ENCODE data around the gene PCMT1.
"Not testable (repeated sequence)": the region's sequence is repeated elsewhere in the genome, so short reads cannot be mapped to it uniquely, and the experiment has no call there.

PCMT1 gene

DNA sequence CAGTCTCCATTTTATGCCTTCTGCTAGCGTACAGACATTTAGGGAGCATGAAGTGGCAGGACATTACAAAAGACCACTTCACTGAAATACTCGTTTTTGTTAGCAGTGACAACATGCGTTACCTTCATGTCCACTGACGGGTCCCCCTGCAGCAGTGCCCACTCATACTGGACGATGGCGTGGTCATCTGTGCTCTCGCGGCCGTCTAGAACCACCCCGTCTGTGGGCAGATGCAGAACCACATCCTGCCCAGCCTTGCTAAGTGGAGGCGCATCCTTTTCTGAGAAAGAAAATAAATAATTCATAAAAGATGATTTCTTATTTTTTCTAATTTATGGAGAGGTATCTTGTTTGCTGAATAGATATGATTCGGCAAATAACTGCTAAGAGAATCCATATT lies 103.3 kb downstream of the PCMT1 start:
- Mint-ChIP-seq H3K27ac (no peak overlapping the region), H3K4me1 (peaks cover 7% of the 10 kb centered on the region), H3K4me3 (no peak overlapping the region), H3K36me3 (no peaks in the 10 kb centered on the region), H3K9me3 (no peaks in the 10 kb centered on the region), H3K27me3 (peaks cover 2% of the 10 kb centered on the region)

DNA sequence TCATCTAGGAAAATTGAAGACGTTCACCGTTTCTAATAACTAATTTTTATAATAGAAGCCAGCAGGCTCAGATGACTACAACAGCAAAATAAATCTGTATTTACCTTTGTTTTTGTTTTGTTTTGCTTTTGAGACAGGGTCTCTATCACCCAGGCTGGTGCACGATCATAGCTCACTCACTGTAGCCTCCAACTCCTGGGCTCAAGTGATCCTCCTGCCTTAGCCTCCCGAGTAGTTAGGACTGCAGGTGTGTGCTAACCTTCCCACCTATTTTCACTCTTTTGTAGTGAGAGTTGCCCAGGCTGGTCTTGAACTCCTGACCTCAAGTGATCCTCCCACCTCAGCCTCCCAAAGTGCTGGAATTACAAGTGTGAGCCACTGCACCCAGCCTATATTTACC lies 104.5 kb downstream of the PCMT1 start:
- not testable (repeated sequence) for H3K27me3 Mint-ChIP-seq, H3K4me3 Mint-ChIP-seq, H3K27ac Mint-ChIP-seq, H3K9me3 Mint-ChIP-seq, H3K36me3 Mint-ChIP-seq, H3K4me1 Mint-ChIP-seq

DNA sequence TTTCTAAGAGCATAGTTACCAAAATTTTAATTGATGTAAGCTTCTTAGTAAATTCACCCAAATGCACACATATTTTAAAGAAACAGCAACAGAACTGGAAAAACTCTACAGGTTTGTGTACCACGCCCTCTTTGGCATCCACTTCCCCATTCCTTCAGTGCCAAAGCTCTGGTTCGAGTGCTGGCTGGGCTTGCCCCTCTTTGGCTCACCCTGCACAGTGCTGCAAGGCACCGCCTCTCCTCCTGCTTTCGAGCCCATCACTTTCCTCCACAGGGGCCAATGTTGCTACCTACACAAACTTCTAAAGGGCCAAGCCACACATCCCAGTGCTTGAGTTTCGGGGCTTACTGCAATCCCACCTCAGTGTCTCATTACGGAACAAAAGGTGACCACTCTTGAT lies 105.0 kb downstream of the PCMT1 start:
- Mint-ChIP-seq H3K27ac (no peak overlapping the region), H3K9me3 (no peaks in the 10 kb centered on the region), H3K4me3 (no peak overlapping the region), H3K27me3 (peaks cover 2% of the 10 kb centered on the region), H3K36me3 (no peaks in the 10 kb centered on the region), H3K4me1 (peaks cover 7% of the 10 kb centered on the region)

DNA sequence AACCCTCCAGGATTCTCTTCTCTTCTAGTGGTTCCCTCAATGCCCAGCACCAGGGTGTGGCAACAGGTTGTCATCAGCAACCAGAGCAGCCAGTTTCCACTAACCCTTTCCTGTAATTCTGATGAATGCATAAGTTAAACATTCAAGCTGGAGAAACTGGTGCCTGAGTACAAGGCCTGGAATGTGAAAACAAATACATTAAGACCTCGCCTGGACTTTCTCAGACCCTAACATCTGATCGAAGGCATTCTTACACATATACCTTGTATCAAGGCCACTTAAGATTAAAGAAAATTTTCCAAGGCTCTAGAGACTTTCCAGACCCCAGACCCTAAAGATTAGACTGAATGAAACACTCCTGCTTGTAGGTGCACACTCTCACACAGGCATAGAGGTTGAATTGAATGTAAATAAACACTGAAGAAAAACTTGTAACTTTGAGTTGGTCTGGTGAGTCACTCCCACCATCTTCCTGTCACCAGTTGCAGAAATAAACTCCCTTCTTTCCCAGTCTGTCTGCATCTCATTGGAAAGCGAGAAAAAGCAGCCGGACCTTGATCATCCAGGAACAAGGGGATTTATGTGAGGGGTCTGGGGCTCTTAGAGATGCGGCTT lies 105.6 kb downstream of the PCMT1 start:
- H3K4me1 Mint-ChIP-seq = peaks cover 7% of the 10 kb centered on the region

DNA sequence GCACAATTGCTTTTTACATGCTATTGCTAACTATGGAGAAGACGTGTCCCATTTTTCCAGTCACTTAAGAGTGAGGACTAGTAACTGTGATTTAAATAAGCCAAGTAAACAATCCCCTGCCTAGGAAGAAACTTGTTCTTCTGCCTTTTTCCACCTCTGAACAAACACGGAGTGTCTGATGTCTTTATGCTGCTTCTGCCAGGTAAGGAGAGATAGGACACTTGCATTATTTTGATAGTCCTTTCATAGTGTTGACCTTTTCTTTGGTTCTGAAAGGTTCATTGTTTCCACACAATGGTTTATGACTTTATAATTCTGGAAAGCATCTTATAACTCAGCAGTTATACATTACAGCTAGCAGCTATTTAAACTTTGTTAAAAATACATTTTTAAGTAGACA lies 106.2 kb downstream of the PCMT1 start:
- H3K27me3 Mint-ChIP-seq = peaks cover 2% of the 10 kb centered on the region

More for the DNA sequence above, 105.6 kb downstream of the PCMT1 start:
- no peaks in the 10 kb centered on the region for H3K36me3 Mint-ChIP-seq
- H3K27ac Mint-ChIP-seq = no peak overlapping the region
- H3K9me3 Mint-ChIP-seq = no peaks in the 10 kb centered on the region
- peaks cover 2% of the 10 kb centered on the region for H3K27me3 Mint-ChIP-seq
- no peak overlapping the region for H3K4me3 Mint-ChIP-seq

DNA sequence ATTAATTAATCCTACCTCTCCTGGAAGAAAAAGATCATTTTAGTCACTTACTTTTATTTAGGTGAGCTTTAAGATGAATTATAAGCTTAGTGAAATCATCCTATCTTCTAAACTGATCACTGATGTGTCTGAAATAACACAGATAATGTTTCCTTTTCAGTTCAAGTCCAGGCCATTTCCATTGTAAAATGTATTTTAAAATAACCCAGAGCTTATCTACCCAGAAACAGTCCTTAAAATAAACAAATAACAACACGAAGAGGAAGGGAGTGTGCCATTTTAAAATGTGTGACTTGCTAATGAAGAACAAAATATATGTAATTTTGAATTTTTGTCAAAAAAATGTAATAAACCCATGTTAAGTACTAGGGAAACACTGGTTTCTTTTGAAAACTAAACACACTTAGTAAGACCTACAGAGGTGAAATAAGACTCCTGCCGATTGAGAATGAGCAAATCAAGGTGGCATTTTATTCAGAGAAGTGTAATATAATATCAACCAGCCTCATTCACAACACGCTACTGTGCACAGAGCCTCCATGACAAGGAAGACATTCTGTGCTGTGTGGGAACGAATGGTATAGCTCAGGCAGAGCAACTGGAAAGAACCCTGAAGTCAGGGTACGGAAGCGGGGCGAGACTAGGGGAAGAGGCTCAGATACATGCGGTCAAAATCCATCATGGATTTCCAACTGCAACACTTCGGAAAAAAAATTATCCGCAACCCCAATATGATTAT lies 106.9 kb downstream of the PCMT1 start:
- Mint-ChIP-seq H3K4me1 (peaks cover 7% of the 10 kb centered on the region), H3K9me3 (no peaks in the 10 kb centered on the region), H3K4me3 (no peak overlapping the region), H3K36me3 (no peaks in the 10 kb centered on the region), H3K27ac (no peak overlapping the region), H3K27me3 (peaks cover 2% of the 10 kb centered on the region)

More for the DNA sequence above, 106.2 kb downstream of the PCMT1 start:
- H3K4me1 Mint-ChIP-seq = peaks cover 7% of the 10 kb centered on the region
- H3K27ac Mint-ChIP-seq = no peak overlapping the region
- H3K36me3 Mint-ChIP-seq = no peaks in the 10 kb centered on the region
- H3K9me3 Mint-ChIP-seq = no peaks in the 10 kb centered on the region
- H3K4me3 Mint-ChIP-seq = no peak overlapping the region

DNA sequence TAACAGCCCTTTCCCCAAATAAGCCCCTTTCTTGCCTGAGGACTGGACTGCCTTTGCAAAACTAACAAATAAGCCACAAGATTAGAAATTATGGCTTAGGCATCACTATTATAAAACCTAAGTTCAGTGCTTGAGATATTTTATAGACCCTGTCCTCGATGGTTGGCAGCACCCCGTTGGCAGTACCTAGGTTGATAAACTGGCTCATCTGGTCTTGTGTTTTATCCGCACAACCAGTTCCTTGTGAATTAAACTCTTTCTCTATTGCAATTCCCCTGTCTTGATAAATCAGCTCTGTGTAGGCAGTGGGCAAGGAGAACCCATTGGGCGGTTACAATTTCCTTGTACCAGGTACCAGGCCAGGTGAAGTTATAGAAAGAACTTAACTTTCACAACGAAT lies 108.0 kb downstream of the PCMT1 start:
- H3K4me3 Mint-ChIP-seq = no peak overlapping the region
- H3K27ac Mint-ChIP-seq = no peak overlapping the region
- no peaks in the 10 kb centered on the region for H3K9me3 Mint-ChIP-seq
- no peaks in the 10 kb centered on the region for H3K36me3 Mint-ChIP-seq
- peaks cover 2% of the 10 kb centered on the region for H3K27me3 Mint-ChIP-seq
- no peaks in the 10 kb centered on the region for H3K4me1 Mint-ChIP-seq

DNA sequence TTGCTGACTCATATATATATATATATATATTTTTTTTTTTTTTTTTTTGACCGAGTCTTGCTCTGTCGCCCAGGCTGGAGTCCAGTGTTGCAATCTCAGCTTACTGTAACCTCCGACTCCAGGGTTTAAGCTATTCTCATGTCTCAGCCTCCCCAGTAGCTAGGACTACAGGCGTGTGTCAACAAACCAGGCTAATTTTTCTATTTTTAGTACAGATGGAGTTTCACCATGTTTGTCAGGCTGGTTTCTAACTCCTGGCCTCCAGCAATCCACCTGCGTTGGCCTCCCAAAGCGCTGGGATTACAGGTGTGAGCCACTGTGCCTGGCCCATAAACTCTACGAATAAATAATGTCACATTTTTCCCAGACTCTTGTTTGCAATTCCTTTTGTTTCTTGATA lies 109.8 kb downstream of the PCMT1 start:
- H3K9me3 Mint-ChIP-seq = no peaks in the 10 kb centered on the region
- H3K27ac Mint-ChIP-seq = no peak overlapping the region
- H3K4me1 Mint-ChIP-seq = peaks cover 5% of the 10 kb centered on the region
- H3K4me3 Mint-ChIP-seq = no peak overlapping the region
- H3K27me3 Mint-ChIP-seq = peaks cover 2% of the 10 kb centered on the region
- H3K36me3 Mint-ChIP-seq = no peaks in the 10 kb centered on the region

DNA sequence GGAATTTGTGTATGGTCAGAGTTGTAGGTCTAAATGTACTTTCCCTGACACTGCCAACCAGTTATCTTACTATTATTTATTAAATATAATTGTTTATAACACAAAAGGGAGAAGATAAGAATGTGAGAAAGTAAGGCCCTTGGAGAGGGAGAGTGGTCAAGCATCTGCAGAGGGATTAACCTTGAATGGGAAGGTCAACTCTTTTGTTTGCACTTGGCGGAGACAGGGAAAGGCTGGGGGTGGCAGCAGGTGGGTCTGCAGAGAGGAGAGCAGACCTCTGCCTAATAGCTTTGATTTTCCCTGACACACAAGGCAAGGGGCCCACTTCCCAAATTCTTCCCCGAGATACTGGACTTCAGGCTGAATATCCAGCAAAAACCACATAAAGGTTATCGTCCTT lies 110.4 kb downstream of the PCMT1 start:
- no peak overlapping the region for H3K4me3 Mint-ChIP-seq

DNA sequence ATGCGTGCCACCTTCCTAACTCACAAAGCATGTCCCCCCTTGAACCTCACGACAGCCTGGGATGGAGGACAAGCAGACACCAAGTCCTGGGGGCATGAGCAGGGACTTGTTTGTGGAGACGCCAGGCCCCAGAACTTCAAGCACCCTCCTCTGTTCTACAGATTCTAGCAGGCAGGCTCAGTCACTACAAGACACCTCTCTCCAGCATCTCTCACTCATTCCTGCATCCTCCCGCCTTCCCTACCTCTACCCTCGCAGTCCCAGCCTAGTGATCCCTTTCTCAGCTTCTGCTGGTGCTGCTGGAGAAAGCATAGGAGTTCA lies 110.9 kb downstream of the PCMT1 start:
- Mint-ChIP-seq H3K27ac (no peak overlapping the region), H3K36me3 (no peaks in the 10 kb centered on the region), H3K4me1 (peaks cover 5% of the 10 kb centered on the region), H3K4me3 (no peak overlapping the region), H3K9me3 (no peaks in the 10 kb centered on the region), H3K27me3 (no peaks in the 10 kb centered on the region)

More for the DNA sequence above, 110.4 kb downstream of the PCMT1 start:
- H3K9me3 Mint-ChIP-seq = no peaks in the 10 kb centered on the region
- no peaks in the 10 kb centered on the region for H3K27me3 Mint-ChIP-seq
- peaks cover 5% of the 10 kb centered on the region for H3K4me1 Mint-ChIP-seq
- no peaks in the 10 kb centered on the region for H3K36me3 Mint-ChIP-seq
- no peak overlapping the region for H3K27ac Mint-ChIP-seq

Measured in activated naive CD4-positive, alpha-beta T cell treated with anti-CD3 and anti-CD28 coated beads, Interleukin-2, amount 50 U/mL, for 24 hours (primary cell).